HEK293T (cell line): Measurements from ENCODE around the gene KCNQ5.

Experiments used
- ARNT ChIP-seq: fragments of 450-650 bp; IDR thresholded peaks from 2 replicates; pipeline ENCODE4 v1.6.1; 2017; ENCODE audit warnings: mild to moderate bottlenecking
- SP1 ChIP-seq: fragments of 450-650 bp; IDR thresholded peaks from 2 replicates; pipeline ENCODE4 v1.6.1; 2017

GRCh38 chr6:73051147-73051546 is 429.3 kb downstream of the KCNQ5 start:
- TF ChIP-seq ARNT, result no peak
- no peak for TF ChIP-seq SP1
